Glomerular endothelial cell (primary cell): Measurements from ENCODE around the gene PHF2. TPM values are rescaled to one million over a fixed set of nuclear protein-coding genes. Genes with fewer than 3 reads are reported as not detected.

Experiments used
- DNase-seq: peaks from one replicate; pipeline ENCODE4 v3.0.0-alpha.2; 2011; ENCODE audit warnings: low read depth, low spot score; ENCODE audit errors: extremely low read depth
- total RNA-seq: library from RNA; depleted of rRNA; stranded (reverse); fragments of >200 nt; gene quantifications from 2 replicates; pipeline ENCODE4 v1.2.3, GENCODE V29; 2015

The PHF2 gene
- total RNA-seq, 1 donor from 2014 or later: 22.9 TPM

DNA sequence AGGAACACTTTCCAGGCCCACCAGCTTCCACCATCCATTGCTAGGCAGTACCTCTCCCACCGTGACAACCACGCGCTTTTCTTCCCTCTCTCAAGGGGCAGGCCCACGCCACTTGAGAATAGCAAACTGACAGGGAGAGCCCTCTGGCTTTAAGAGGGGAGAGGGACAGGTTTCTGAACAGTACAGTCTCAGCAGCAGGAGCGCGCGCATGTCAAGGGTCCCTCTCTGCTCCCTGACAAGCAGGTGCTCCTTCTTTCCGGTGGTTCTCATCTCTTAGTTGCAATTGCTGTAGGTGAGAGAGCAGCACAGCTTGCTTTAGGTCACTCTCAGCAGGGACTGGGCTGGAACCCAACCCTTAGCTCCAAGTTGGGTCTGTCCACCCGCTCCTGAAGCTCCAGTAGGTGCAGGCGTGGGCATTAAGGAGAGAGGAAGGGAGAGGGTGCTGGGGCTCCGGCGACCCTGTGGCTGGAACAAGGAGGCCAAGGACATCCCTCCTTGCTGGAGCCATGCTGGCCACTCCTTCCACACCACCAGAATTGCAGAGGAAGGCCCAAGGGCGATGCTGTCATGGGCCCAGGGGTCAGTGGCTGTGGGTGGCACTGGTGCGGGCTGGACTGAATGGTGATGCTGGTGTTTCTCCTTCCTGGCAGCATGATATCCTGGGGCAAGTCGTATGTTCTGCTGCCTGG is 9.0 kb upstream of the PHF2 start:
- DNase-seq: no peak

- no peak for DNase-seq
These were observed 8.2 kb upstream of the PHF2 start for GRCh38 chr9:93568169-93568568.

DNA sequence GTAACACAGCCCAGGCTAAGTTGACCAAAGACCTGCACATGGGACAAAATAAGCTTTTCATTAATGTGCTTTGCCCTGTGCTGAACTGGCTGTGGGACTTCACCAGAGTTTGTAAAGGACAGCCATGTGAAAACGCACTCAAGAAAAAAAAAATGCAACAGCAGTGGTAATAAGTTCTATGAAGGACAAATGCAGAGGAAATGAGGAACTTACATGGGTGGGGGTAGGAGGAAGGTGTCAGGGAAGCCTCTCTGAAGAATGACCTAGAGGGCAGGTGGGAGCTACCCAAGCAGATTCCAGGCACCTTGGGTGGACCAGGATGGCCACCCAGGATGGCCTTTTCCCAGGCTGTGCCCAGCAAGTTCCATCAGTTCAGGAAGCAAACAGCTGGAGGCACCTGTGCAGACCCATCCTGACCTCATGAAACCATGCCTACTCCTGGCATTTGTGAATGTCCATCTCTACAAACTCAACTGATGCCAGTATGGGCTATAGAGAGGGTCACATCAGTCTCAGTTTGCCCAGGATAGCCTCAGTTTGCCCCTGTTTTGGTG is 6.7 kb upstream of the PHF2 start:
- no peak for DNase-seq

DNA sequence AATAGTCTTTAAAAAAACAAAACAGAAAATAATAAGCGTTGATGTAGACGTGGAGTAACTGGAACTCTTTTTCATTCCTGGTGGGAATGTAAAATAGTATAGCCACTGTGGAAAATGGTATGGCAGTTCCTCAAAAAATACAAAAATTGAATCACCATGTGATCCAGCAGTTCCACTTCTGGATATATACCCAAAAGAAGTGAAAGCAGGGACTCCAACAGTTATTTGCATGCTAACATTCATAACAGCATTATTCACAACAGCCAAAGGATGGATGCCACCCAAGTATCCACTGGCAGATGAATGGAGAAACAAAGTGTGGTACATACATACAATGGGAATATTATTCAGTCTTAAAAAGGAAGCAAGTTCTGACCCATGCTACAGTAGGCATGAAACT is 4.2 kb upstream of the PHF2 start:
- DNase-seq: no peak

- no peak for DNase-seq
These were observed 3.5 kb upstream of the PHF2 start for GRCh38 chr9:93572636-93573515.

DNA sequence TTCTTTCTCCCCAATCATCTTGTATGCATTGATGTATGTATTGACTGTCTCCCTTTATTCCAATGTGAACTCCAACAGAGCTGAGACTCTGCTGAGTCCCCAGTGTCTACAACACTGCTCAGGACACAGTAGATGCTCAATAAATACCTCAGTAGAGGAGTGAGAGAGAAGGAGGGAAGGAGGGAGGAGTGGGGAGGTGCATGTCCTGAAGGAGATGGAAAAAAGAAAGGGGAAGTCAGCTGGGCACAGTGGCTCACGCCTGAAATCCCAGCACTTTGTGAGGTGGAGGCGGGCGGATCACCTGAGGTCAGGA is 2.9 kb upstream of the PHF2 start:
- no peak for DNase-seq

DNA sequence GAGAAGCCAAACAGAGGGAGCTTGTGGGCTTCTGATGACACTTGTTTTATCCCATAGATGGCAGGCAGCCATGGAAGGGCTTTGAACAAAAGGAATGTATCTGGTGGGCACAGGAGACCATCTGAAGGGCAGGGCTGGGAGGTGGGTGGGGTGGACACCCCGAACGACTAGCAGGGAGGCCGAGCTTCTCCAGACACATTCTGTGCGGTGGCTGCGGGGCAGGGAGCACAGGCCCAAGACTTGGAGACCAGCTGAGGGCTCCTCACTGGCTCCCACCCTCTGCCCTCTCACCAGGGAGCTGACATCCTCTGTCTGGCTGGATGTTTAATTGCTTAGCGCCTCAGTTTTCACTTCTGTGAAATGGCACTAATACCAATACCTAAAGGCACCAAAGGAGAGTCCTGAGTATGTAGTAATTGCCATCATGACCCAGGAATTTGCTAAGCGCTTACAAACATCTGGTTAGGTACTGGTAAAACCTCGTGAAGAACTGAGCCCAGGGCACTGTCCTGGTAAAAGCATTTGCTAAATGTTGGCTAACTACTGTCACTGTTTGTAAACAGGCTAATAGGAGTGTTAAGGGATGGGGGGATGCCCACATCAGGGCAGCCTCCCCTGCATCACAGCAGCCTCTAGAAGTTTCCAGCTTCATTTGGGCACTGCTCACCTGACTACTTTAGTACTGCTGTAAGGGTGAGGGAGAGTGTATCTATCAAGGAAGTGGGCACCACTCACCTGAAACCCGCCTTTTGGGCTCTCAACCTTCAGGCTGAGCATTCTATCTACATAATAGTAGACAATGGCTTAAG is 2.1 kb upstream of the PHF2 start:
- no peak for DNase-seq

GRCh38 chr9:93574900-93575795 is 1.2 kb upstream of the PHF2 start:
- DNase-seq: no peak

- no peak for DNase-seq
These were observed 557 bp upstream of the PHF2 start for GRCh38 chr9:93575796-93576257.

DNA sequence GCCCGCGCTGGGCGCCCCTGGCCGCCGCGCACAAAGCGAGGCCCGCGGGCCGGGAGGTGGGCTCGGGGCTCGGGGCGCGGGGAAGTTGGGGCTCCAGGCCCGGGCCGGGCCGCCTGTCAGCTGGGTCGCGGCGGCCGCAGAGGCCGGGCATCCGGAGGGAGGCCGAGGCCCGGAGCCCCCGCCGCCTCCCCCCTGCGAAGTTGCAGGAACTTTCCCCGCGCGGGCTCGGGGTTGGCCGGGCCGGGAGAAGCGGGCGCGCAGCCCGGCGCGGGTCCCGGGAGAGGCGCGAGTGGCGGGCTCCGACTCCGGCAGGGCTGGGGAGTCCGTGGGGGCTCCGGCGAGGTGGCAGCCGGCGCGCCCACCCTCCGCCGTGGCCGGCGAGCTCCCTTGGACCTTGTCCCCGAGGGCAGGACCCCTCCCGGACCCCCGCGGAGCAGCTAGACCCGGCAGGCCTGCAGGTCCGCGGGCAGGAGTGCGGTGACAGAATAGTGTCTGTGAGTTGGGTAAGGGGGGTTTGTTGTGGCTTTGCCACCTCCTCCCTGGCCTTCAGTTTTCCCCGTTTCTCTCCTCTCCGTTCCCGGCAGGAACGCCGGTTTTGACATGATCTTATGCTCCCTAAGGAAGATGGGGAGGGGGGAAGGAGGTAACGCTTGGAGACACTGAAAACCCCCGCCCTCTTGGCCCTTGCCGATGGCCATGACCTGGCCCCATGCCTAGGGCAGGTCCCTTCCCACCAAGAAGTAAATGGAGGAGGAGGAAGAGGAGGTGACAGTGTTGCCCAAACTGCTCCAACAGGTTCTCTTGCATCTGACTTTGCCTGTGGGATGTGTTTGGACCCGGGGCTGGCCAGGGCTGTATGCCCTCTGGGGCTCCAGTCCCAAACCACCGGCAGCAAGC is 942 bp downstream of the PHF2 start:
- DNase-seq: no peak

DNA sequence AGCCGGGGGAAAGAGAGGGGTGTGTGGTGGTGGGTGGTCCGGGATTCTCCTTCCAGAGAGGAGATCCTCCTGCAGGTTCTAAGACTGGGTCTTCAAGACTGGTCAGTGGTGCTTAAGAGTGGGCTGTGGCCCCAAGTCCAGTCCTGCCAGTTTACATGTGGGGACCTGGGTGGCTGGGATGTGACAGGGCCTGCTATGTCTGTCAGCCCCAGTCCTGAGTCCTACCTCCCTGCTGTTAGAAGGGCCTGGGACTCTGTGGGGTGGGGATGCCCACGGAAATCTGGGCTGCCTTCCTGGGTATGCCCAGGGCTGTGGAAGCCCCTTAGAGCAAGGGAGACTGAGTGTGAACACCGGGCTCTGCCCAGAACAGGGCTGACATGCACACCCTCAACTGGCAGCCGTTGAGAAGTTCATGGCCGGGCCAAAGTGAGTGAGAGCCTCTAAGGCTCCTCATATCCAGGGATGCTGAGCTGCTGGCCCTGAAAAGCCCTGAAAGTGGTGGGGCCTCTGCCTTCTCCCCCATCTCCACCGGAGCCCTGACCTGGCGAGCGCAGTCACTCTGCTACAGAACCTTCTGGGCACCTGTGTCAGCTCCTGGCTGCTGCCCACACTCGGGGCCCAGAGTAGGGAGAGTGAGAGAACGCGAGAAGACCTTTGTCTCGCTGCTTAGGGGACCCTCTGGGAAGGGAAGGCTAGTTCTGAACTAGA is 1.7 kb downstream of the PHF2 start:
- no peak for DNase-seq

DNA sequence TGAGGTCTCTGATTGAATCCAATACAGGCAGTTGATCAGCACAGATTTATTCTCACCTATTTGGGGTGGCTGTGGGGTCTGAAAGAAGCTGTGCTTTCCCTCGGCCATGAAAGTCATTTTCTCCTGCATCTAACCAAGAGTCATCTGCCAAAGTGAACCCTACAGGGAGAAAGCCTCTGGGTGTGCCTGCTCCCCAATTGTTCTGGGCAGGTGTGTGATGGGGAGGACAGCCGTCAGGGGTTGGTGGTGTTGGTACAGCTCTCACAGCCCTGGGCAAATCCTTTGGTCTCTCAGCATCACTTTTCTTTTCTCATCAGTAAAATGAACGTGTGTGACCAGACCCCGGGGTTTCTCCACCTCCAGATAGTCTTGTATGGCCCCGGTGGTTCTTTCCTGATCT is 2.5 kb downstream of the PHF2 start:
- no peak for DNase-seq

GRCh38 chr9:93579711-93580516 is 3.5 kb downstream of the PHF2 start:
- DNase-seq: no peak

- DNase-seq: no peak
These were observed 4.4 kb downstream of the PHF2 start for GRCh38 chr9:93580654-93581380.

DNA sequence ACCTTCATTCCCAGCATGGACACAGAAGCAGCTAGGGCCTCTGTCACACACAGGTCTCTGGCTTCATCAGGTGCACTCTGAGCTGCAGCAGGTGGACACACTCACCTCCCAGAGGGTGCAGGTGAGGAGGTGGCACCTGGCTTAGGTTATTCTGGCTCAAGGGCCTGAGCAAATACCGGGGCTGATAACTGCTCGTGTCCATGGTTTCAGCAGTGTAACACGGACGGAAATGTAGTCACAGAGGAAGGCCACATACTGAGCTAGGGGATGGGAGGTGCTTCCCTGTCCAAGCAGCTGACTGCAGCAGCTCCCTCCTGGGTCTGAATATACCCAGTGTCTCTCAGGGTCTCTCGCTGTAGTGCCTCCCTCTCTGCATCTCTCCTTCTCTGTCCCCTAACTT is 5.7 kb downstream of the PHF2 start:
- DNase-seq: no peak

GRCh38 chr9:93582550-93582949 is 6.2 kb downstream of the PHF2 start:
- no peak for DNase-seq

DNA sequence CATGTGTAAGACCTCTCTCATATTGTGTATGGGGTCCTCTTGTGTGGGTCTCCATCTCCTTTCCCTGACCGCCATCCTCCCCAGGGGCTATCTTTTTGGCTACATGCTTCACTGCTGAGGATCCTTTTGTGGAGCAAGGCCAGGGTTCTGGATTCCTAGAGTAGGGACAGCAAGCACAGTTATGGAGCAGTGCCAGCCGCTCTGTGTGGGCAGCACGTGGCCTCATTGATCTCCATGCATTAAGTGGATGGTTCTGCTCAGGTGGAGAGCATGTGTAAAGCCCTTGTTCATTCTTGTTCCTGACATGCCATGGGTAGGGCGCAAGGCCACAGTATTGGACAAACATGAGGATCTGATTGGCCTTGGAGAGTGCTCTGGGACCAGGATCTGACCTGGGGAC is 8.9 kb downstream of the PHF2 start:
- no peak for DNase-seq
